Karpas-422 (cell line): ENCODE measurements around the gene NRXN3. TPM values are rescaled to one million over a fixed set of nuclear protein-coding genes. Genes with fewer than 3 reads are reported as not detected.

Source experiments
- DNase-seq: peaks from one replicate; pipeline ENCODE4 v3.0.0-alpha.2; 2015
- H2AFZ ChIP-seq: fragments of 200-600 bp; sonication (generic); 2 replicates; pipeline ENCODE4 v1.6.1; 2014; ENCODE audit warnings: antibody characterized with exemption, low read length, mixed read lengths
- H3K27ac ChIP-seq: fragments of 200-600 bp; sonication (generic); 2 replicates; pipeline ENCODE4 v1.5.1; 2014; ENCODE audit warnings: mild to moderate bottlenecking, low read length, moderate library complexity
- H3K27me3 ChIP-seq: fragments of 200-600 bp; sonication (generic); 2 replicates; pipeline ENCODE4 v1.6.1; 2014; ENCODE audit warnings: low read length, mixed read lengths
- H3K36me3 ChIP-seq: fragments of 200-600 bp; sonication (generic); 2 replicates; pipeline ENCODE4 v1.6.1; 2014; ENCODE audit warnings: low read length, mixed read lengths; ENCODE audit not compliant: insufficient read depth
- H3K4me1 ChIP-seq: fragments of 200-600 bp; sonication (generic); 2 replicates; pipeline ENCODE4 v1.6.1; 2014; ENCODE audit warnings: mild to moderate bottlenecking, low read length, mixed read lengths
- H3K4me2 ChIP-seq: fragments of 200-600 bp; sonication (generic); 2 replicates; pipeline ENCODE4 v1.6.1; 2014; ENCODE audit warnings: low read length, low read depth, mild to moderate bottlenecking; ENCODE audit not compliant: poor library complexity, severe bottlenecking
- H3K4me3 ChIP-seq: fragments of 200-600 bp; sonication (generic); 2 replicates; pipeline ENCODE4 v1.5.1; 2014; ENCODE audit warnings: mild to moderate bottlenecking, antibody characterized with exemption, low read length, mixed read lengths
- H3K79me2 ChIP-seq: fragments of 200-600 bp; sonication (generic); 2 replicates; pipeline ENCODE4 v1.6.1; 2014; ENCODE audit warnings: mild to moderate bottlenecking, low read length, mixed read lengths
- H3K9ac ChIP-seq: fragments of 200-600 bp; sonication (generic); 2 replicates; pipeline ENCODE4 v1.6.0; 2014; ENCODE audit warnings: low read length
- H3K9me2 ChIP-seq: fragments of 200-600 bp; sonication (generic), shearing (Covaris generic); replicated peaks from 2 replicates; pipeline ENCODE4 v1.6.0; 2014; ENCODE audit warnings: mild to moderate bottlenecking, low read length, moderate library complexity; ENCODE audit not compliant: insufficient read depth
- H3K9me3 ChIP-seq: fragments of 300-700, 200-600 bp; sonication (generic); 2 replicates; pipeline ENCODE4 v1.6.1; 2014; ENCODE audit warnings: low read length, mixed read lengths
- H4K20me1 ChIP-seq: fragments of 200-600 bp; sonication (generic); 2 replicates; pipeline ENCODE4 v1.6.1; 2014; ENCODE audit warnings: mild to moderate bottlenecking, antibody characterized with exemption, low read length, low read depth; ENCODE audit not compliant: insufficient read depth
- total RNA-seq: library from RNA; depleted of rRNA; stranded (reverse); fragments of >200 nt; shearing (Covaris generic); gene quantifications from 2 replicates; pipeline ENCODE4 v1.2.3, GENCODE V29; 2014; ENCODE audit warnings: low replicate concordance

The NRXN3 gene
- total RNA-seq, 1 experiment from 2014 or later = not detected

GRCh38 chr14:79404874-79405511 lies 1234.8 kb downstream of the NRXN3 start:
- no peak for DNase-seq
- Histone ChIP-seq H3K9ac (no peak overlapping the region), H2AFZ (no peak overlapping the region), H3K27me3 (no peaks in the 10 kb centered on the region), H3K4me1 (no peaks in the 10 kb centered on the region), H3K9me2 (no peaks in the 10 kb centered on the region), H3K79me2 (no peaks in the 10 kb centered on the region), H3K36me3 (no peaks in the 10 kb centered on the region), H3K27ac (no peak overlapping the region), H3K9me3 (no peaks in the 10 kb centered on the region), H3K4me2 (no peak overlapping the region), H4K20me1 (no peaks in the 10 kb centered on the region), H3K4me3 (no peak overlapping the region)

- Histone ChIP-seq H3K9me3 (no peaks in the 10 kb centered on the region), H3K36me3 (no peaks in the 10 kb centered on the region), H3K9me2 (no peaks in the 10 kb centered on the region), H3K9ac (no peak overlapping the region), H3K79me2 (no peaks in the 10 kb centered on the region), H3K27ac (no peak overlapping the region), H4K20me1 (no peaks in the 10 kb centered on the region), H3K27me3 (no peaks in the 10 kb centered on the region), H2AFZ (no peak overlapping the region), H3K4me3 (no peak overlapping the region), H3K4me2 (no peak overlapping the region), H3K4me1 (no peaks in the 10 kb centered on the region)
- DNase-seq = no peak
These were observed 1235.3 kb downstream of the NRXN3 start for GRCh38 chr14:79405512-79405910.

DNA sequence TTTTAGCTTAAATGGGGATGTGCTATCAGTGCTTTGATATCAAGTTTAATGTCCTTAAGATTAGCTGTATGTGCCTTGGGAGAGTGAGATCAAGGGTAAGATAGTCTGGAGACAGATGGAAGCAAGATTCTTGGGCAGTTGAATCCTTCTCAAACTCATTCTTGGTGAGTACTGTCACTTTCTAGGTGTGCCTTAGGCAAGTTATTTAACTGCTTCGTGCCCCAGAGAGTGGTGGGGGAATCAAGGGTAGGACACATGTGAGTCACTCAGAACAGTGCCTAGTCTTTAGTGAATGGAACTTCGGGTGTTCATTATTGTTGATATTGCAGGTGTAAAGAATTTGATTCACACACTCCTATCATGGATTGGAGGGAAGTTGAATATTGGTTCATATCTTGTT lies 1237.4 kb downstream of the NRXN3 start:
- Histone ChIP-seq H3K4me2 (no peak overlapping the region), H2AFZ (no peak overlapping the region), H3K79me2 (no peaks in the 10 kb centered on the region), H4K20me1 (no peaks in the 10 kb centered on the region), H3K9me2 (no peaks in the 10 kb centered on the region), H3K27me3 (no peaks in the 10 kb centered on the region), H3K9ac (no peak overlapping the region), H3K4me1 (no peaks in the 10 kb centered on the region), H3K27ac (no peak overlapping the region), H3K36me3 (no peaks in the 10 kb centered on the region), H3K4me3 (no peak overlapping the region), H3K9me3 (no peaks in the 10 kb centered on the region)
- no peak for DNase-seq

DNA sequence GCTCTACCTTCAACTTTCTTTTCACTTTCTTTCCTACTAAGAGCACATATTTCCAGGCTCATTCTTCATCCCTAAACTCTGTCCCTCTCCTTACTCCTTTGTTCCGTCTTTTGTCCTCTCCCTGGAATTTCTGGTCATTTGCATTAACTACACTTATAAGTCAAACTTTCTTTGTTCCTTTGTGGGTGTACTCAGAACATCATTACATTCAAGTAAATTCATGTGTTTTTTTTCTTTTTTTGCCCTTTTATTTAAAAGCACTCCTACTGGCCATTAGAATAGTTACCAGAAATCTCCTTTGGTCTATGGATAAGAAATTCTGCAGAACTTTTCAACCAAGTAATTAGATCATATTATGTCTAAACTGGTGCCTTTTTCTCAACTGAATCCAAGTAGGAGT lies 1238.5 kb downstream of the NRXN3 start:
- DNase-seq = no peak
- H2AFZ ChIP-seq = no peak overlapping the region
- no peaks in the 10 kb centered on the region for H3K36me3 ChIP-seq

GRCh38 chr14:79411403-79412174 lies 1241.4 kb downstream of the NRXN3 start:
- Histone ChIP-seq H2AFZ (no peak overlapping the region), H3K79me2 (no peaks in the 10 kb centered on the region), H3K4me2 (no peak overlapping the region), H3K4me1 (no peaks in the 10 kb centered on the region), H3K4me3 (no peak overlapping the region), H4K20me1 (no peaks in the 10 kb centered on the region), H3K9me3 (no peaks in the 10 kb centered on the region), H3K27me3 (no peaks in the 10 kb centered on the region), H3K36me3 (no peaks in the 10 kb centered on the region), H3K27ac (no peak overlapping the region), H3K9ac (no peak overlapping the region), H3K9me2 (no peaks in the 10 kb centered on the region; the same call in 1 of the 2 replicates)
- DNase-seq = no peak

More for the DNA sequence above, 1238.5 kb downstream of the NRXN3 start:
- H3K4me2 ChIP-seq = no peak overlapping the region
- H3K27me3 ChIP-seq = no peaks in the 10 kb centered on the region
- H4K20me1 ChIP-seq = no peaks in the 10 kb centered on the region
- H3K4me3 ChIP-seq = no peak overlapping the region
- H3K27ac ChIP-seq = no peak overlapping the region
- no peaks in the 10 kb centered on the region for H3K4me1 ChIP-seq
- H3K79me2 ChIP-seq = no peaks in the 10 kb centered on the region
- no peaks in the 10 kb centered on the region for H3K9me3 ChIP-seq
- H3K9me2 ChIP-seq = no peaks in the 10 kb centered on the region
- no peak overlapping the region for H3K9ac ChIP-seq

DNA sequence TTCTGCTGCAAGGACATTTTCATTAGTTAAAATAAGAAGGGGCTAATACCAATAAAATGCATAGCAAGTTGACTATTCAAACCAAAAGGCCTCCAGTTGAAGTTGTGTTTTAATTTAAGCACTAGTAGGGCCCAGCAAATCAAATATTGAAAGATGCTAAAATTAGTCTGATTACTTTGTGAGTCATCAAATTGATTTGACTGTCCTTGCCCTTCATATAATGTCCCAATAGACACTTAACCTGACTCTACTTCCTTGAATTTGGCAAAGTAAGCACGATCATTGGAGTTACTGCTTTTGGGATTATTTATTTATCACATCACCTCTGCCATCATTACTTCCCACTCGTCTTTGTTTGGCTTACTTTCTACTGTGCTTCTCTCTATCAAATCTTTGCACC lies 1242.6 kb downstream of the NRXN3 start:
- no peak overlapping the region for H2AFZ ChIP-seq
- no peak overlapping the region for H3K4me2 ChIP-seq
- no peak overlapping the region for H3K9ac ChIP-seq
- H3K4me3 ChIP-seq = no peak overlapping the region
- no peak overlapping the region for H3K27ac ChIP-seq
- H3K79me2 ChIP-seq = no peaks in the 10 kb centered on the region
- no peaks in the 10 kb centered on the region for H3K27me3 ChIP-seq
- H3K9me3 ChIP-seq = no peaks in the 10 kb centered on the region
- no peaks in the 10 kb centered on the region for H4K20me1 ChIP-seq
- DNase-seq = no peak
- no peaks in the 10 kb centered on the region for H3K4me1 ChIP-seq
- H3K36me3 ChIP-seq = no peaks in the 10 kb centered on the region
- H3K9me2 ChIP-seq = no peaks in the 10 kb centered on the region; the same call in 1 of the 2 replicates

DNA sequence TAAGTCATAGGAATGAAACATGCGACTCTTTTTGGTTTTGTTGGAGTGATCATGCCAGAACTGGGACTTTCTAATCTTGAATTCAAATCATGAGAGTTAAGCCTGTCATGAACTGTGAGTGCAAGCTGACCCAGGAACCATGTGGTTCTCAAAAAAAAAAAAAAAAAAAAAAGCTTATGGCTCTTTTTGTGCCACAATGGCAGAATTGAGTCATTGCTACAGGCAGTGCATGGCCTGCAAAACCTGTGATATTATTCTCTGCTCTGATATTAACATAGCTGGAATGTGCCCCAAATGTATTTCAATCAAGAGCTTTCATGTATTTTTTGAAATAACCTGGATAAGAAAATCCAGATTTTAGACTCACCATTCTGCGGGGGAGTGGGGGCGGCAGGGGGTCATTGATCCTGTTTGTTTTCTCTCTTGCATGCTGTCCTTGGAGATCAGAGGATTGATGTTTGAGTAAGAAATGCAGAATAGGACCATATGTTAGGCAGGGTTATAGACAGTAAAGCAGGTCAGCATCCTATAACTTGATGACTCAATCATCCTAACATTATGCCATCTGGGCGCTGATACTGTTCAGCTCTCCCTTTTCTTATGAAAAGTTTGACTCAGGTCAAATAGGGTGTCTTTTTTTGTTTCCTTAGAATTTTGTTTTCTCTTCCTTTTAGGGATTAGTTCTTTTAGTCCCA lies 1243.7 kb downstream of the NRXN3 start:
- Histone ChIP-seq H3K9me2 (no peaks in the 10 kb centered on the region; the same call in 1 of the 2 replicates), H3K9ac (no peak overlapping the region), H4K20me1 (no peaks in the 10 kb centered on the region), H3K4me3 (no peak overlapping the region), H3K36me3 (no peaks in the 10 kb centered on the region), H3K4me1 (no peaks in the 10 kb centered on the region), H3K4me2 (no peak overlapping the region), H3K27me3 (no peaks in the 10 kb centered on the region), H2AFZ (no peak overlapping the region), H3K79me2 (no peaks in the 10 kb centered on the region), H3K27ac (no peak overlapping the region), H3K9me3 (no peaks in the 10 kb centered on the region)
- DNase-seq = no peak

DNA sequence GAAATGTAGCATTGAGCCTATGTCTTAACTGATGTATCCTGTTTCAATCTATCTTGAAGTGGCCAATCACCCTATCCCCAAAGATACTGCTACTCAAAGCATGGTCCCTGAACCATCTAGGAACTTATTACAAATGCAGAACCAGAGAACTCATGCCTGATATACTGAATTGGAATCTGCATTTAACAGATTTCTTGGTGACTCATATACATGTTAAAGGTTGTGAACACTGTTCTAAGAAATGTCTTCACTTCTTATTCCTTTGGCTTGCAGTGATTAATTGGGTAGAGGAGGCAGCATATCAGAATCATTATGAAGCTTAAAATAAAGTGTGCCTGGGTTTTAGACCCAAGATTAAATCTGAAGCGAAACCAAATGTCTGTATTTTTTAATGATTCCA lies 1245.6 kb downstream of the NRXN3 start:
- Histone ChIP-seq H3K27ac (no peak overlapping the region), H2AFZ (no peak overlapping the region), H3K27me3 (no peaks in the 10 kb centered on the region), H3K4me2 (no peak overlapping the region), H3K4me3 (no peak overlapping the region), H3K36me3 (no peaks in the 10 kb centered on the region), H3K9me2 (no peaks in the 10 kb centered on the region; the same call in 1 of the 2 replicates), H3K9me3 (no peaks in the 10 kb centered on the region), H4K20me1 (no peaks in the 10 kb centered on the region), H3K9ac (no peak overlapping the region), H3K79me2 (no peaks in the 10 kb centered on the region), H3K4me1 (no peaks in the 10 kb centered on the region)
- no peak for DNase-seq
